ENCODE data around the gene SLC50A1.

Gene SLC50A1

GRCh38 chr1:155170806-155171205, 35.2 kb downstream of the SLC50A1 start:
- DNase-seq (ENCODE audit: low read depth, low spot score) = no peak
- in situ Hi-C loops (cut with HindIII; ENCODE audit: low sequenced_read_pairs) = no loop called here
- no peak for TF ChIP-seq CTCF (IDR thresholded peaks at IDR 0.05; ENCODE audit: low read depth, low read length)
- H3K4me3 ChIP-seq (ENCODE audit: low read depth, low read length) = no peak overlapping the region

- no peak for TF ChIP-seq CTCF (IDR thresholded peaks at IDR 0.05; ENCODE audit: low read depth, low read length)
- H3K4me3 ChIP-seq (ENCODE audit: low read depth, low read length) = peak overlapping the region; percentile 92
- in situ Hi-C loops (cut with HindIII; ENCODE audit: low sequenced_read_pairs) = no loop called here
- no peak for DNase-seq (ENCODE audit: low read depth, low spot score)
Observed at GRCh38 chr1:155171836-155172731, 36.4 kb downstream of the SLC50A1 start.

- in situ Hi-C loops (cut with HindIII; ENCODE audit: low sequenced_read_pairs) = no loop called here
- peak within 1 kb of the TSS; percentile 92 for H3K4me3 ChIP-seq (ENCODE audit: low read depth, low read length)
- peak; percentile 96 for TF ChIP-seq CTCF (IDR thresholded peaks at IDR 0.05; ENCODE audit: low read depth, low read length)
- peak; percentile 96 for DNase-seq (ENCODE audit: low read depth, low spot score)
Observed at GRCh38 chr1:155172732-155173477, 37.3 kb downstream of the SLC50A1 start, which contains the start of gene KRTCAP2. Gene KRTCAP2 (minus strand): TSS chr1:155173304. CDS start chr1:155173224, 80 bp downstream.

GRCh38 chr1:155173478-155174323, 38.0 kb downstream of the SLC50A1 start, which contains the start of gene TRIM46:
Gene TRIM46 (plus strand): TSS chr1:155173849. CDS start chr1:155173967, 118 bp downstream.
- H3K4me3 ChIP-seq (ENCODE audit: low read depth, low read length) = peak within 1 kb of the TSS; percentile 92
- peak; percentile 68 for DNase-seq (ENCODE audit: low read depth, low spot score)
- in situ Hi-C loops (cut with HindIII; ENCODE audit: low sequenced_read_pairs) = no loop called here
- TF ChIP-seq CTCF (IDR thresholded peaks at IDR 0.05; ENCODE audit: low read depth, low read length) = no peak

GRCh38 chr1:155174324-155175280, 39.0 kb downstream of the SLC50A1 start:
- no peak for TF ChIP-seq CTCF (IDR thresholded peaks at IDR 0.05; ENCODE audit: low read depth, low read length)
- in situ Hi-C loops (cut with HindIII; ENCODE audit: low sequenced_read_pairs) = no loop called here

More at GRCh38 chr1:155174324-155175280, 39.0 kb downstream of the SLC50A1 start:
- H3K4me3 ChIP-seq (ENCODE audit: low read depth, low read length) = peak overlapping the region; percentile 92
- peak; percentile 47 for DNase-seq (ENCODE audit: low read depth, low spot score)

All from astrocyte of the spinal cord (primary cell).